ENCODE data around the gene MRPL22.
"Not testable (repeated sequence)": the region's sequence is repeated elsewhere in the genome, so short reads cannot be mapped to it uniquely, and the experiment has no call there.

Gene MRPL22

GRCh38 chr5:154999865-155000264 lies 59.0 kb downstream of the MRPL22 start:
- DNase-seq, result no peak

GRCh38 chr5:155001523-155001922 lies 60.6 kb downstream of the MRPL22 start:
- no peak for DNase-seq

- DNase-seq, result not testable (repeated sequence)
Observed at GRCh38 chr5:155002722-155003121, 61.8 kb downstream of the MRPL22 start.

- no peak for DNase-seq
Observed at GRCh38 chr5:155004138-155004744, 63.4 kb downstream of the MRPL22 start.

GRCh38 chr5:155006265-155006664 lies 65.4 kb downstream of the MRPL22 start:
- DNase-seq, result not testable (repeated sequence)

GRCh38 chr5:155008669-155009068 lies 67.8 kb downstream of the MRPL22 start:
- DNase-seq, result no peak

- DNase-seq, result no peak
Observed at GRCh38 chr5:155010881-155011280, 70.0 kb downstream of the MRPL22 start.

- no peak for DNase-seq
Observed at GRCh38 chr5:155013526-155013925, 72.7 kb downstream of the MRPL22 start, which contains the start of gene KIF4B. Gene KIF4B (plus strand): TSS chr5:155013755. CDS start chr5:155013860, 105 bp downstream.

GRCh38 chr5:155015239-155015638 lies 74.4 kb downstream of the MRPL22 start:
- DNase-seq, result no peak

GRCh38 chr5:155017610-155018009 lies 76.7 kb downstream of the MRPL22 start:
- no peak for DNase-seq
